HG02759 (cell line): ENCODE measurements around the gene AP3D1.
"Not testable (repeated sequence)": the region's sequence is repeated elsewhere in the genome, so short reads cannot be mapped to it uniquely, and the experiment has no call there.

Experiments used
- ATAC-seq: cut with Tn5 transposase; IDR thresholded peaks from one replicate; pipeline ENCODE4 v1.9.1; 2021; ENCODE audit warnings: mild to moderate bottlenecking, moderate library complexity; ENCODE audit not compliant: unreplicated experiment

AP3D1 gene

DNA sequence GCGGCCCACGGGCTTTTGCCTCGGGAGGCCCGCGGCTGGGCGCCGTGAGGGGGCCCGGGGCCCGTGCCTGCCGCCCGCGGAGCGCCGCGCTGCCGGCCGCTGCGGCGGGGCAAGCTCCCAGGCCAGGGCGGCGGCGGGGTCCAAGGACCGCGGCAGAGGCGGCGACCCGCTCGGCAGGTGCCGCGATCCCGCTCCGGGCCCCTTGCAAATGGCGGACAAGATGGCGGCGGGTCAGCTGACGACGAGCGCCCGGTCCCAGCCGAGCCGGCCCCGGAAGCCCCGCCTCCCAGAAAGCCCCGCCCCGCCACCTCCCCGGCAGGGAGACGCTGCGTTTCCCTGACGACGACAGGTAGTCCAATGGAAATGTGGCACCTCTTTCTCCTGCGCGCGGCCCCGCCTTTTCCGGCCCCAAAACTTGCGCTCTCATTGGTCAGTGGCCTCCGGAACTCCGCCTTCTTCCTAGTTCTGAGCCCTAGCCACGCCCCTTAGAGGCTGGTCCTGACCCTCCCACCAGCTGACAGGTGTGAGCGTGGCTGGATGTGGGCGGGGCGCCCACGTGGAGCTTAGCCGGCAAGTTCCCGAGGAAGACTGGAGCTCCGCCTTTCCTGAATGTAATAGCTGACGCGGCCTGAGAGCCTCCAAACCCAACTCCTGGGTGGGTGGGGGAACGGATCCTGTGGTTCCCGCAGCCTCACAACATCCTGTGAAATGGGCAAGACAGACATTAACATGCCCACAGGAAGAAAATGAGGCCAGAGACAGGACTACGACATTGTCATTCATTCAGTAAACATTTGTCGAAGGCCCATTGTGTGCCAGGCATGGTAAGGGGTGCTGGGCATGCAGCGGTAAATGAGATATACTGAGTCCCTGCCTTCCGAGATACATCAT, at the start of gene AP3D1:
TSS of gene AP3D1 (minus strand) at position 228 of the 891 bp plus-strand sequence. CDS start 232 bp downstream, outside the sequence.
- peak; percentile 90 for ATAC-seq

DNA sequence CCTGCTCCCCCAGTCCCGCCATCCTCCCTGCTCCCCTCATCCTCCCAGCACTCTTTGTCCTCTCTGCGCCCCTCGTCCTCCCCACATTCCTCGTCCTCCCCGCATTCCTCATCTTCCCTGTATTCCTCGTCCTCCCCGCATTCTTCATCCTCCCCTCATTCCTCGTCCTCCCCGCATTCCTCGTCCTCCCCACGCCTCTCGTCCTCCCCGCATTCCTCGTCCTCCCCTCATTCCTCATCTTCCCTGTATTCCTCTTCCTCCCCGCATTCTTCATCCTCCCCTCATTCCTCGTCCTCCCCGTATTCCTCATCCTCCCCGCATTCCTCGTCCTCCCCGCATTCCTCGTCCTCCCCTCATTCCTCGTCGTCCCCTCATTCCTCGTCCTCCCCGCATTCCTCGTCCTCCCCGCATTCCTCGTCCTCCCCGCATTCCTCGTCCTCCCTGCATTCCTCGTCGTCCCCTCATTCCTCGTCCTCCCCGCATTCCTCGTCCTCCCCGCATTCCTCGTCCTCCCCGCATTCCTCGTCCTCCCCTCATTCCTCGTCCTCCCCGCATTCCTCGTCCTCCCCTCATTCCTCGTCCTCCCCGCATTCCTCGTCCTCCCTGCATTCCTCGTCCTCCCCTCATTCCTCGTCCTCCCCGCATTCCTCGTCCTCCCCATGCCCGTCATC, 49.4 kb upstream of the AP3D1 start:
- ATAC-seq, result not testable (repeated sequence)

DNA sequence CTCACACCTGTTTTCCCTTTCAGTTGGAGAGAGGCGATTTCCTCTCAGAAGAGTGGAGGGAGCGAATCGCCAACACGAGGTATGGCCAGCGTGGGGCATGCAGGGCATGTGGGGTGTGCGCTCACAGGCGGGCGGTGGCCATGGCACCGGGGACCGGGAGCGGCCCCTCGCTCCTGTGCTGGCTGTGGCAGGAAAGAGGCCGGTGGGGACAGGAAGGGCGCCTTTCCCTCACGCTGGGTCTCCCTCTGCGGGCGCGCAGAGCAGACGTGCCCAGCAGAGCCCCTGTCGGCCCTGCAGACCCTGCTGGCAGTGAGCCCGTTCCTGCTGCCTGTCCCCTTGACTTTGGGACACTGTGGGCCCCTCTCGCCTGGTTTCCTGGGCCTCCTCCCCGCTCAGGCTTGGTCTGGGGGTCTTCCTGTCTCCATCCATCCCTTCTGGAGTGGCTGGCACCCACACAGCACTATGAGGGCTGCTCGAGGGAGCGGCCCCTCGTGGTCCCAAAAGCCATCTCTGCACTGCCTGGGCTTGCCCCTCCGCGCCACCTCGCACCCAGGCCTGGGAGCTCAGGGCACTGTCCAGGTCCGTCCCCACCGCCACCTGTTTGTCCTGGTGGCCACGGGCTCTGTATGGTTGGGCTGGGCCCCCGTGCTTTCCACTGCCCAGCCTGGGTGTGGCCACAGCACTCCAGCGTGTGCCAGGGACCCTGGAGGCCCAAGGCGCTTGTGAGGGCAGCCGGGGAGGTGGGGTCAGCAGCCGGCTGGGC, 48.7 kb upstream of the AP3D1 start:
- no peak for ATAC-seq

DNA sequence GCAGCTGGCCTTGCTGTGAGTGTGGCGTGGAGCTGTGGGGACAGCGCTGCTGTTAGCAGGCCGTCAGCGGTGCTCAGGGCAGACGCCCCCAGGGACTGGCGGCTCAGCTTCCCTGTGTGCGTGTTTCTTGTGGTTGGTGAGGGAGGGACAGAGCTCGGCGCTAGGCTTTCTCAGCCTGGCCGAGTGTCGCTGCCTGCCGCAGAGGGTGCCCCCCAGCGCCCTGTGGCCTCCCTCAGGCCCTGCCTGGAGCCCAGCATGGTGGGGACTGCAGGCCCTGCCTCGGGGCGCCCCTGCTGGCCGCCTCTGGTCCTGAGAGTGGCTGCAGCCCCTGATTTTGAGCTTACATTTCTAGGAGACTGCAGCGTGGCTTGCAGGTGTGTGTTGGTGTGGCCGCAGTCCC, 47.8 kb upstream of the AP3D1 start:
- no peak for ATAC-seq

DNA sequence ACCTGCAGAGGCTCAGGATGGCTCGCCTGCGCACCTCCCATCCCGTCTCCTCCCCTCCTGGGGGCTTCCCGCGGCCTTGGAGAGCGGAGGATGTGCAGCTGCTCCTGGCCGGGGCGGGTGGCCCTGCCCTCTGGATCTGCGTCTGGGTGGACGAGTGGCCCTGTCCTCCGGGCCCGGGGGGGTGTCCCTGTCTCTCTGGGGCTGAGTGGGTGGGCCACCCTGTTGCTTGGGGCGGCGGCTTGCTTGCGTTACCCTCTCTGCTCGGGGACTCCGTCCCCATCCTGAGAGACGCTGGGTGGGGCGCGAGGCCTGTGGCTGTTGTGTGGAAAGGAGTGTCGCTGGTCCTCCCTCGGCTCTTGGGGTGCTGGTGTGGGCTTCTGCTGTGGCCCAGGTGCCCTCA, 47.0 kb upstream of the AP3D1 start:
- no peak for ATAC-seq

DNA sequence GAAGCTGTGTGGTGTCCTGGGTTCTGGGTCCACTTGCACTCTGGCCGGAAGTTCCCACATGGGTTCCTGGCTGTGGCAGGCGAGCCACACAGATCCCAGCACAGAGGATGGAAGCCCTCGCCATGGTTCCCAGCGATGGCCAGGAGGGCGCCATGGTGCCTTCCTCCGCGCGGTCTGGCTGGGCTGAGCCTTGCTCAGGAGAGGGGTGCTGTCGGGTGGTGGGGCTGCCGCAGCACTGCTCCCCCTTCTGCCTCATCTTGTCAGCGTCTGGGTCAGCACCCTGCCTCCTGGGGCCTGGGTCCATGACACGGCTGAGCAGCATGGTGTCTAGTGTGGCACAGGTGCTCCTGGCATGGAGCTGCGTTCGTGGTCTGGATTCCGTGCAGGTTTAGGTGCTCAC, 45.9 kb upstream of the AP3D1 start:
- ATAC-seq, result no peak

DNA sequence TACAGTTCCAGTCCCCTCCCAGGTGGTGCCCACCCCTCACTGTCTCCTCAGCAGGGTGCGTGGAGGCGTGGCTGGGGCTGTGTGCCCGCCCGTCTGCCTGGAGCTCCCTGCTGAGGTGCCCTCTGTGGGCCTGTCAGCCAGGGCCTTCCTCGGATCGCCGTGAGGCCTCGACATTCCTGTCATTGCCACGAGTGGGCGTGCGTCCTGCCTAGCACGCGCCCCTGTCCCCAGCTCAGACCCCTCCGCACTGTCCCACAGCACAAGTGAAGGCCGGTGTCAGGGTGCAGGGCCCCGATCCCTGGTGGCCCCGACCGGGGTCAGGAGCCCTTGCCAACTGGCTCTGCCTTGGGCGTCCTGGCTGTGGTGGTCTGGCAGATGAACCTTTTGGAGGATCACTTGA, 44.5 kb upstream of the AP3D1 start:
- no peak for ATAC-seq

DNA sequence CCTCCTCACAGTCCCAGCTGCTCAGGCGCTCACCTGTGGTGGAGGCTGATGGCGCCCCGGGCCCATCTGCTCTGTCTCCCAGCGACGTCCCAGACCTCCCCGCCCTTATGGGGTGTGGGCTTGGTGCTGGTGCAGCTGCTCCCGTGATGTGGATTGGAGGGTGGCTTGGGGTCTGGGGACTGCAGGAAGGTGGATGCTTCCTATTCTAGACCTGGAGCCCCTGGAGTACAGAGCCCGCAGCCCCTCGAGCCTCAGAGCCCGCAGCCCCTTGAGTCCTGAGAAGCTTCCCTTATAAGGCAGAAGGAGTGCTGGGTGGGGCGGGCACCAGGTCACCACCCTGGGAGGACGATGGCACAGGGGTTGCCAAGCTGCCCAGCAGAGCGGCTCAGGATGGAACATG, 44.0 kb upstream of the AP3D1 start:
- no peak for ATAC-seq

DNA sequence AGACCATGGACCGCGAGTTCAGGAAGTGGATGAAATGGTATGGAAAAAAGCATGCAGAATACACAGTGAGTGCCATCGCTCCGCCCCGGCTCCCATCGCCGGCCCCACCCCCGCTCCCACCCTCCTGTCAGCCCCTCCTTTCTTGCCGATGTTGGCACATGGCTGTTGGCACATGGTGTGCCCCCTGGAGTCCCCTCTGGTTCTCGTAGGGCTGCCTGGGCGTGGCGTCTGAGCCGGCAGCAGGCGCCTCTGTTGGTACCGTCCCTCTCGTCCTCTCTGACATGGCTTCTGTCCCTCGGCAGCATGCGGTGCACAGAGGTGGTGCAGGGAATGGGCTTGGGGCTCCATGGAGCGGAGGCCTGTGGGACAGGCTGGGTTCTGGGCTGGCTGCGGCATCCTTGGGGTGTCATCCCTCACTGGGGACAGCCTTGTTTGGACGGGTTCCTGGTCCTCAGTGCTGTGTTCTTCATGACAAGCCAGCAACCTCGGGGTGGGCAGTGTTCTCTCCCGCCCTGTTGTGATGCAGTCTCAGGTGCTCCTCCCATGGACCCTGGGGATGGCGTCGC, 43.2 kb upstream of the AP3D1 start:
- ATAC-seq, result no peak

DNA sequence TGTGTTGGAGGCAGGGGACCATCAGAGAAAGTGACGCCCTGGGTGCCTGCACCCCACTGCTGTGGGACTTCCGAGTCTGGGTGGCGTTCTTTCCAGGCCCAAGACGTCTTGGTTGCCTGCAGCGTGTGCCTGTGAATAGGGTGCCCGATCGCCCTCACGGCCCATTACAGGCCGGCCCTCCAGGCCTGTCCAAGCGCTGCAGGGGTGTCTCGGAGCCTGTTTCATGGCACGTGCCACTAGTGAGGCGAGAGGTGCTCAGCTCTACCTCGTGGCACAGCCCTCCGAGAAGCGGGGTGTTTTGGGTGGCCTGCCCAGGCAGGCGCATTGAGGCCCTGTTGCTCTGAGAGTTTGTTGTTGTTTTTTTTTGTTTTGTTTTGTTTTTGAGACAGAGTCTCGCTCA, 42.4 kb upstream of the AP3D1 start:
- no peak for ATAC-seq

DNA sequence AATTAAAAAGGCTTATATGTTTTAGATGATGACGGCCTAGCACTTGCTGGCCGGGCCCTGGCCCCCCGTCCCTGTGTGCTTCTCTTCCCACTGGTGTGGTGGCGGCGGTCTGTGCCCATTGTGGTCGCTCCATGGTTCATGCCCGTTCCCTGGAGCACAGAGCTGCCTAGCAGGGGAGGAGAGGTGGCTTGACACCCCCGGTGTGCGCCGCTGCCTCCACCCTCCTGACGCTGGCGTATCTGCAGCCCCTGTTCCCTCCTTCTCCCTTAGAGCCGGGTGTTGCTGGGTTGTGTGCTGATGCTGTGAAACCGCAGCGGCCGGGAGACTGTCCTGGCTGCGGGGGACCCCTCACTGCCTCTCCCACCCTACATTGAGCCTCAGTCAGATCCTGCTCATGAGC, 41.5 kb upstream of the AP3D1 start:
- no peak for ATAC-seq

DNA sequence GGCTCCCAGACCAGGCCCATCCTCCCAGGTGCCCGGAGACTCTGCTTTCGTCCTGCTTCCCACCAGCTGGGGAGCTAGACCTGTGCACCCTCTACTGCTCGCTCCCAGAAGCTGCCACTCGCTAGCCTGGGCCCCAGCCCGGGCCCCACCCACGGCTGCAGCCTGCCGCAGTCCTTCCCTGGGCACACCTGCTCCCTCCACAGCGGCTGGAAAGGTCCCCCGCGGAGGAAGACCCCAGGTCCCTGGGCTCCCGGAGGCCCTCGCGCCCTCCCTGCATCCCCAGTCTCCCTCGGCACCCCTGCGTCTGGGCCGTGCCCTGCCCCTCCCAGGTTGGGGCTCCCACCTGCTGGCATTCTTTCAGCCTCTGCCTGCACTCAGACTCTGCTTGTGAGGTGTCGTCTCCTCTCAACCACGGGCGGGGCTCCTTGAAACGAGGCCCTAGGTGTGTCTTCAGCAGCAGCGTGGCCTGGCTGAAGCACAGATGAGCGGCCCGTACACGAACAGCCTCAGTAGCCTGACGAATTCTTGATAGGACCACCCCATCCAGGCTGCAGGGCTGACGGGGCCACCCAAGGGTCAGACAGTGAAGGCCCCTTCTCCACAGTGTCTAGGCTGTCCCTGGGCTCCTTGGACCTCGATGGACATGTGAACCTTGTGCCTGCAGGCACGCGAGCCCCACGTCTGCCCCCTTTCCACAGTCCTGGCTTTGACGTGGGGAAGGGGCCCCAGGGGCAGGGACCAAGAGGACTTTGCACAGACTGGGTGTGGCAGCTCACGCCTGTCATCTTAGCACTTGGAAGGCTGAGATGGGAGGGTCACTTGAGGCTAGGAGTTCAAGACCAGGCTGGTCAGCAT, 40.3 kb upstream of the AP3D1 start:
- no peak for ATAC-seq

DNA sequence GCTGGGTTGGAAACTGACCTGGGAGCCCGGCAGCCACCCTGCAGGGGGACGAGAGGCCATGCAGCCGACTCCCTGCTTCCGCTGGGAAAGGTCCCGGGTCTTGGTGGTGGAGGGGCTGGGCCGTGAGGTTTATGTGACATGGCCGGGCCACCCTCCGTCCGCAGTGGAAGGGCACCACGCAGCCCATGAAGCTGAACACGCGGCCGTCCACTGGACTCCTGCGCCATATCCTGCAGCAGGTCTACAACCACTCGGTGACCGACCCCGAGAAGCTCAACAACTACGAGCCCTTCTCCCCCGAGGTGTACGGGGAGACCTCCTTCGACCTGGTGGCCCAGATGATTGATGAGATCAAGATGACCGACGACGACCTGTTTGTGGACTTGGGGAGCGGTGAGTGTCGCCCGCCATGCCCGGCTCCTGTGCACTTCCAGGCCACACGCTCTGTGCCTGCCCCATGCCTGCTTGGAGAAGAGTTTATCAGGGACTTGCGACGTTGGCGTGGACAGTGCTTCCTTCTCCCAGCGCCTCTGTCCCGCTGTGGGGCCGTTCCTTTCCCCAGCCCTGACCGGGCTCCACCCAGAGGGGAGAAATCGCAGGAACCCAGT, 39.6 kb upstream of the AP3D1 start:
- no peak for ATAC-seq

DNA sequence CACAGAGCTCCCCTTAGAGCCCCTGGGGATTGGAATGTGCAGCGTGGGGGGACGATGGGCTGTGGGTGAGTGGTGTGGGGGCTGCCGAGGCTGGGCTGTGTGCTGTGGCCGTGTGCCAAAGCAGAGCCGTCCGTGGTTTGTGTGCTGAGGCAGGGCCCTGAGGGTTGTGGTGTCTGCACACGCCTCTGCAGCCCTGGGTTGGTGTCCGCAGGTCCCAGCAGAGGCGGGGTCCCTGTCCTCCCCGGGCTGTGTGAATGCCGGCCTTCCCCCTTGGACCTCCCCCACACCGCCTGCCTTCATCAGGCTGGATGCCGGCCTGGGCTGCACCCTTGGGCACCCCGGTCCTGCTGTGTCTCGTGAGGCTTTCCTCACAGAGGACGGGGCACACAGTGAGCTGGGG, 38.5 kb upstream of the AP3D1 start:
- ATAC-seq, result no peak

DNA sequence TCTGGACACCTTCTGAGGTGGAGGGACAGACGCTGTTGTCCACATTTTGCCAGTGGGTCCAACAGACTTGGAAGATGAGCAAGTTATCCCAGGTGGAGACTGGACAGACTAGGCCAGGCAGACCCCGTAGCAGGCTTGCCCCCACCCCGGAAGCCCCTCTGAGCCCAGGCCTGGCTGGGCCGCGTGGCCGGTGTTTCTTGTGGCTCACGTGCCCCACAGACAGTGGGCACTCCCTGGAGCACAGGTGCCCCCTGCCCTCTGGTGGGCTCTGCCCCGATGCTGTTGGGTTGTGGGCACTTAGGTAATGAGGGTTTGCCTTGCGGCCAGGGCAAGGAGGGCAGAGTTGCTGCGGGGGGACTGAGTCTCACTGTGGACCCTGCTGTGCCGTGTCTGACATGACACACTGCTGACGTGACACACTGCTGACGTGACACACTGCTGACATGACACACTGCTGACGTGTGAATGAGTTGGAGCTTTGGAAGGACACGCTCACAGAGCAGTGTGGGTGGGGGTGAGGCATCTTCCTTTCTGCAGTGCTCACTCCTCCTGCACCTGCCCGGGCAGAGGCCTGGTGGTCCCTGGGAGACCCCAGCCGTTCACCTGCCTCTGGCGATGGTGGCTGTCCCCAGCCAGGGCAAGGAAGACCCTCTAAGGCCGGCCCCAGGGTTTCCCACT, 37.5 kb upstream of the AP3D1 start:
- ATAC-seq, result no peak

DNA sequence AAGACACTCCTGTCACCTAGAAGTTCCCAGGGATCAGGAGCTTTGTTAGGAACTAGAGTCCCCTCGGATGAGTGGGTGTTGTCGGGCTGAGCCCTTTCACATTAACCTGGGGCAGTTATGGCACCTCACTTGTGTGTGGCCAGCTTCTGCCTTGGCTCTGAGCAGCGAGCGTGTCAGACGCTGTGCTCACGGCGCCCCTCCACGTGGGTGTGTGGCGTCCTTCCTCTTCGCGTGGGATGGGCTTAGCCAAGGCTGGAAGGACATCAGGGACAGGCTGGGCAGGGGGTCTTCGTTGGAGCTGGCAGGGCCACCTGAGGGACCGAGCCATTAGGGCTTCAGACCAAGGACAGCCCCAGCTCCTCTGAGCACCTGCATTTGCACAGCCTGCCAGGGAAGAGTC, 35.8 kb upstream of the AP3D1 start:
- no peak for ATAC-seq

DNA sequence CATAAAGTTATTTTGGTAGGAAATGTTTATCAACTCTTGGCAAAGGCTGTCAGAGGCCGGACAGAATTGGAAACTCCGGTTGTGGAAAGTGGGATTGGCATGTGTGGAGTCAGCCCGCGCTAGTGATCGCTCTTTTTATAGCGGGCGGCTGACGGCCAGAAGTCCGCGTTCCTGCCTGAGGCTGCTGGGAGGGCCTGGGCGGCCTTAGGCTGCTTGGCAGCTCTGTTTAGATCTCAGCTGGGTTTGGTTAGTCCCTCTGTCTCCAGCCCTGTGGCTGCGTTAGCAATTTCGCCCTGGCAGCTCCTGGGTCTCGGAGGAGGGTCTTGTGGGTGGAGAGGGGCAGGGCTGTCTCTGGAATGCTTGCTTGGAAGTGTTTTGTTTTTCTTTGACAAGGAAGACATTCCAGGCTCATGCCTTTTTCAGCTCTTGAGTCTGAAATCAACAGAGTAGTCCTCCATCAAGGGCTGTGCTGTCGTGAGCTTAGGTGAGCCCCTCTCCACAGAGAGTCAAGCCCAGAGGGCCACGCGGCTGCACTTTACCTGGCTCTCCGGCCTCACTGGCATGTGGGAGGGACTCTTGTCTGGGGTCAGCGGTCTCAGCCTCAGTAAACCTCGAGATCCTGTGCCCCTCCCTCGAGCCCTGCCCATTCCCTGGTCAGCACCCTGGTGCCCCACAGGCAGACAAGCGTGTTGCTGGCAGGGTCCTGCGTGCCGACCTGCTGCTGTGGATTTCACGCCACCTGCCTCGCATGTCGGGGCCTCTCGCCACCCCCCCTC, 34.9 kb upstream of the AP3D1 start:
- no peak for ATAC-seq

DNA sequence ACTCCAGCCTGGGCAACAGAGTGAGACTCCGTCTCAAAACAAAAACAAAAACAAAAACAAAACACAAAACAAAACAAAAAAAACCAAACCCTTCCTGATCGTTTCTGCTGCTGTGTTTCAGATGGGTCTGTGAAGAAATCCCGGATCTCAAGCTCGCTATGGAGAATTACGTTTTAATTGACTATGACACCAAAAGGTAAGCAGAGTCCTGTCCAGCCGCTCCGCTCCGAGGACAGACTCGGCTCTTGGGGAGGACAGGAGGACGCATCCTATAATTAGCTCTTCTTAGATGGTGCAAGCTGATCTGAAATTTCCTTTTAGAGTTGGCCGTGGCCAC, 34.3 kb upstream of the AP3D1 start:
- no peak for ATAC-seq
